H1 (cell line): ENCODE data around the gene LAIR2. TPM values are rescaled to one million over a fixed set of nuclear protein-coding genes. Genes with fewer than 3 reads are reported as not detected.

Experiments
- CTCF ChIA-PET: fragments of 300-600 bp; sonication (Branson Sonifier 250); formaldehyde crosslinking; loops from one replicate; lab custom pipeline; 2021; ENCODE audit not compliant: partially characterized antibody; lab: Charles Lee
- POLR2A ChIA-PET: fragments of 300-600 bp; sonication (Branson Sonifier 250); formaldehyde crosslinking; loops from one replicate; lab custom pipeline; 2021; ENCODE audit warnings: inconsistent platforms; ENCODE audit not compliant: partially characterized antibody; lab: Charles Lee
- DNase-seq, 2 experiments: peaks; one replicate each; pipeline versions ENCODE4 v3.0.0 to v3.0.0-alpha.2; 2010 to 2022; ENCODE audit warnings: low spot score in 2 of 2, low read depth in 1 of 2, mixed read lengths in 1 of 2
- FAIRE-seq: peaks from 2 replicates; lab custom pipeline; 2011; peaks lifted over from hg19 to GRCh38; lab: Jason Lieb, UNC
- H2AFZ ChIP-seq: 2 replicates; pipeline ENCODE4 v1.8.1; 2012; ENCODE audit warnings: low read length, inconsistent platforms
- H2AK5ac ChIP-seq: 2 replicates; pipeline ENCODE4 v1.6.1; 2013; ENCODE audit warnings: low read depth, low read length
- H2BK120ac ChIP-seq: replicated peaks from 2 replicates; pipeline ENCODE3; 2013; ENCODE audit warnings: low read depth, low read length, inconsistent platforms
- H2BK12ac ChIP-seq: 2 replicates; pipeline ENCODE4 v1.6.1; 2013; ENCODE audit warnings: low read depth, low read length
- H2BK15ac ChIP-seq: 2 replicates; pipeline ENCODE4 v1.6.1; 2013; ENCODE audit warnings: low read length
- H2BK20ac ChIP-seq: 2 replicates; pipeline ENCODE4 v1.6.1; 2013; ENCODE audit warnings: low read length
- H2BK5ac ChIP-seq: 2 replicates; pipeline ENCODE4 v1.6.1; 2013; ENCODE audit warnings: low read depth, low read length
- H3K14ac ChIP-seq: 2 replicates; pipeline ENCODE4 v1.6.1; 2013; ENCODE audit warnings: inconsistent platforms; ENCODE audit not compliant: insufficient read length
- H3K18ac ChIP-seq: 2 replicates; pipeline ENCODE4 v1.6.1; 2013; ENCODE audit warnings: low read length; ENCODE audit errors: extremely low read depth
- H3K23ac ChIP-seq: 2 replicates; pipeline ENCODE4 v1.6.1; 2013; ENCODE audit warnings: inconsistent platforms; ENCODE audit not compliant: insufficient read length
- H3K23me2 ChIP-seq: 2 replicates; pipeline ENCODE4 v1.6.1; 2013; ENCODE audit warnings: low read depth, low read length
- H3K27ac ChIP-seq: 2 replicates; pipeline ENCODE4 v1.6.1; 2011; ENCODE audit warnings: low read depth, low read length, inconsistent platforms
- H3K27me3 ChIP-seq, 4 experiments: replicated peaks in 1 of 4; 1 replicate in 1 of 4; 2 replicates in 3 of 4; pipeline versions ENCODE4 v1.6.1 to v1.8.1; 2011 to 2013; ENCODE audit warnings: low read length in 3 of 4, mild to moderate bottlenecking in 3 of 4, inconsistent platforms in 2 of 4, mixed read lengths in 2 of 4, moderate library complexity in 1 of 4; ENCODE audit not compliant: control insufficient read depth in 3 of 4, insufficient read depth in 3 of 4; ENCODE audit errors: extremely low read depth in 1 of 4
- H3K36me3 ChIP-seq, 4 experiments: 2 replicates each; pipeline versions ENCODE4 v1.6.1 to v1.8.1; 2011 to 2013; ENCODE audit warnings: mild to moderate bottlenecking in 4 of 4, low read length in 3 of 4, moderate library complexity in 2 of 4, control low read depth in 1 of 4, inconsistent platforms in 1 of 4; ENCODE audit not compliant: insufficient read depth in 4 of 4, control insufficient read depth in 2 of 4
- H3K4ac ChIP-seq: replicated peaks from 2 replicates; pipeline ENCODE3; 2013; ENCODE audit warnings: low read length, low read depth, mixed read lengths, inconsistent platforms; ENCODE audit not compliant: insufficient read length
- H3K4me1 ChIP-seq, 4 experiments: replicated peaks in 1 of 4; 1 replicate in 1 of 4; 2 replicates in 3 of 4; pipeline versions ENCODE4 v1.6.1 to v1.8.1; 2011 to 2013; ENCODE audit warnings: low read length in 3 of 4, inconsistent platforms in 2 of 4, mixed read lengths in 1 of 4; ENCODE audit not compliant: insufficient read depth in 4 of 4, control insufficient read depth in 3 of 4
- H3K4me2 ChIP-seq, 2 experiments: 2 replicates each; pipeline versions ENCODE4 v1.6.1 to v1.8.1; 2011 to 2013; ENCODE audit warnings: low read depth in 2 of 2, low read length in 2 of 2, control low read depth in 1 of 2, inconsistent platforms in 1 of 2, mild to moderate bottlenecking in 1 of 2; ENCODE audit not compliant: insufficient read depth in 1 of 2
- H3K4me3 ChIP-seq, 4 experiments: fragments of 200-600, 300-600 bp in 1 of 4; sonication (generic), shearing (Covaris generic), sonication (Bioruptor Twin) in 1 of 4; 2 replicates each; pipeline versions ENCODE4 v1.5.1 to v1.8.1; 2011 to 2016; ENCODE audit warnings: low read length in 4 of 4, low read depth in 3 of 4, control low read depth in 2 of 4, inconsistent platforms in 2 of 4, mild to moderate bottlenecking in 2 of 4, mixed read lengths in 1 of 4, moderate library complexity in 1 of 4; ENCODE audit not compliant: insufficient read depth in 2 of 4; ENCODE audit errors: extremely low read depth in 1 of 4
- H3K56ac ChIP-seq: replicated peaks from 2 replicates; pipeline ENCODE3; 2013; ENCODE audit warnings: low read depth, mild to moderate bottlenecking, mixed read lengths, low read length, inconsistent platforms; ENCODE audit not compliant: insufficient read length
- H3K79me1 ChIP-seq: 2 replicates; pipeline ENCODE4 v1.6.1; 2013; ENCODE audit warnings: low read depth, low read length, control low read depth
- H3K79me2 ChIP-seq, 2 experiments: 2 replicates each; pipeline versions ENCODE4 v1.6.1 to v1.8.1; 2012 to 2013; ENCODE audit warnings: low read length in 2 of 2, mild to moderate bottlenecking in 2 of 2, inconsistent platforms in 1 of 2; ENCODE audit not compliant: insufficient read depth in 2 of 2, control insufficient read depth in 1 of 2
- H3K9ac ChIP-seq, 4 experiments: replicated peaks in 1 of 4; 1 replicate in 1 of 4; 2 replicates in 3 of 4; pipeline versions ENCODE4 v1.6.1 to v1.8.1; 2011 to 2013; ENCODE audit warnings: low read depth in 3 of 4, low read length in 3 of 4, control low read depth in 2 of 4, mild to moderate bottlenecking in 2 of 4, moderate library complexity in 2 of 4, inconsistent platforms in 1 of 4; ENCODE audit errors: extremely low read depth in 1 of 4
- H3K9me3 ChIP-seq, 2 experiments: 2 replicates each; pipeline versions ENCODE4 v1.6.1 to v1.8.1; 2012 to 2013; ENCODE audit warnings: mild to moderate bottlenecking in 2 of 2, moderate library complexity in 2 of 2, control low read depth in 1 of 2, inconsistent platforms in 1 of 2, low read depth in 1 of 2, low read length in 1 of 2, mixed read lengths in 1 of 2; ENCODE audit not compliant: insufficient read depth in 2 of 2
- H4K20me1 ChIP-seq, 2 experiments: replicated peaks in 1 of 2; 2 replicates each; pipeline versions ENCODE3 to v1.8.1; 2011 to 2013; ENCODE audit warnings: inconsistent platforms in 2 of 2, low read length in 2 of 2, mild to moderate bottlenecking in 1 of 2; ENCODE audit not compliant: insufficient read depth in 2 of 2, control insufficient read depth in 1 of 2
- H4K5ac ChIP-seq: 2 replicates; pipeline ENCODE4 v1.6.1; 2013; ENCODE audit warnings: low read length, low read depth, mixed read lengths, inconsistent platforms; ENCODE audit not compliant: insufficient read length
- H4K8ac ChIP-seq: 2 replicates; pipeline ENCODE4 v1.8.0; 2013; ENCODE audit warnings: mild to moderate bottlenecking, moderate library complexity, low read length, inconsistent platforms; ENCODE audit not compliant: insufficient read depth; ENCODE audit errors: extremely low read depth
- H4K91ac ChIP-seq: replicated peaks from 2 replicates; pipeline ENCODE3; 2013; ENCODE audit warnings: low read length, mixed read lengths, inconsistent platforms; ENCODE audit not compliant: insufficient read length
- CEBPB ChIP-seq: IDR thresholded peaks from 2 replicates; pipeline ENCODE4 v1.6.1; 2012; ENCODE audit warnings: low read depth, low read length
- POLR2A ChIP-seq, 2 experiments: IDR thresholded peaks; 1 replicate in 1 of 2; 2 replicates in 1 of 2; pipeline ENCODE4 v1.6.1; 2011; ENCODE audit warnings: low read depth in 2 of 2, low read length in 2 of 2, mild to moderate bottlenecking in 2 of 2; ENCODE audit errors: control extremely low read depth in 1 of 2
- WGBS, 2 experiments: shearing (Covaris generic) in 1 of 2; methylation state at CpG; one replicate each; pipeline versions ENCODE4 v1.1.6 to v1.1.7; 2013 to 2015; ENCODE audit warnings: low lambda C conversion rate in 2 of 2, mixed read lengths in 2 of 2, inconsistent platforms in 1 of 2, low coverage in 1 of 2, missing lambda C conversion rate in 1 of 2; ENCODE audit not compliant: insufficient replicate concordance in 2 of 2, insufficient coverage in 1 of 2, insufficient read length in 1 of 2; ENCODE audit errors: extremely low coverage in 1 of 2, missing lambda C conversion rate in 1 of 2; 5-methylcytosine and 5-hydroxymethylcytosine counted together
- polyA plus RNA-seq, 7 experiments: library from polyadenylated mRNA; depleted of rRNA in 3 of 7; stranded (reverse) in 5 of 7; unstranded in 2 of 7; fragments of >200 nt in 5 of 7; fragments of 200-250 nt in 2 of 7; gene quantifications; 1 replicate in 5 of 7; 2 replicates in 1 of 7; 4 replicates in 1 of 7; pipeline versions ENCODE4 v1.2.1 to v1.2.3, GENCODE V29; 2011 to 2013; ENCODE audit warnings: missing spikeins in 2 of 7, mixed read lengths in 2 of 7
- total RNA-seq: library from RNA; stranded (reverse); fragmentation: NEBNext Ultra II Directional; extraction: Animal tissue kit (Norgen Biotek cat#: 25700); gene quantifications from 2 replicates; pipeline ENCODE4 v1.2.1, GENCODE V29; 2021

Gene LAIR2
- total and polyA plus RNA-seq, 2 of the 8 experiments (the other 6 are each of a cell fraction or from before 2014, with no cell fraction given), result not detected

DNA sequence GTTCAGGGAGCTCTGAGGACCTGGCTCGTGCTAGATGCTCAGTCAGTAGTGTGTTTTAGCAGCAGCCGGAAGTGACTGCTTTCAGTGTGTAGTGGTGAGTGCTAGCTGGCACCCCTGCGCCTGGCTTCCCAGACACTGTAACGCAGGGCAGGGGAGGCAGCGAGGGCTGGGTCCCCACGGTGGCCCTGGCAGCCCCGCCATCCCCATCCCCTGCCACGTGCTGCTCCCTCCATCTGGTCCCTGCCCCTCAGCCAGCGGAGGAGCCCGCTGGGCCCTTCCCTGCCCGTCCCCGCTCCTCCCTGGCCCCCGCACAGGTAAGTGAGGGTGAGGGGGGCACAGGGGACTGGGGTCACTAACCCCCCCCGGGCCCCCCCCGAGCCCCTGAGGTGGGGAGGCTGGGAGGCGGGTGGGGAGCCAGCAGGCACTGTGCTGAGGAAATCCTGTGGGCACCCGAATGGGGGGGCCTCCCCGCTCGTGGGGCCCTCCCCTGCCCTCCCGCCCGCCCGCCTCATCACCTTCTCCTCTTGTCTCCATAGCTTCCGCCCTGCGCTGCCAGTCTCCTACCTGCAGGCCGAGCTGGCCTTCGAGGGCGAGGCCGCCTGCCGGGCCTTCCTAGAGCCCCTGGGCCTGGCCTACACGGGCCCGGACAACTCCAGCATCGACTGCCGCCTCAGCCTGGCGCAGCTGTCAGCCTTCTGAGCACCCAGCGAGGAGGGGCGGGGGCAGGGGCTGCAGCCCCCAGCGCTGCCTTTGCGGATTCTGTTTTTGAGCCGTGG, 42.2 kb upstream of the LAIR2 start:
- no peak overlapping the region for H4K5ac ChIP-seq
- no peak overlapping the region for H3K27ac ChIP-seq
- no peak overlapping the region for H2BK120ac ChIP-seq
- TF ChIP-seq POLR2A (IDR thresholded peaks at IDR 0.05; ENCODE audit: control extremely low read depth in 1 of 2, low read depth in 2 of 2, low read length in 2 of 2) (peak in 1 of 2 experiments; percentile 29; a peak in 1 of 3 replicates), CEBPB (no peak)
- DNase-seq, result no peak
- 92% methylated on average over 21 of the region's 39 CpGs; no CpG with 5 or more reads in 1 of the 2 experiments for WGBS, 2 experiments
- POLR2A ChIA-PET, result interaction anchor here (1.0 to 6.7 kb wide), 7 partner anchors 10 to 45 kb away, joined by 3 to 129 read pairs (median 4); partner anchors contain the start of genes CDC42EP5, LENG8 and TTYH1
- no peak overlapping the region for H2AK5ac ChIP-seq
- H2BK5ac ChIP-seq, result no peak overlapping the region; the same call in 1 of the 2 replicates
- no peak overlapping the region for H2AFZ ChIP-seq
- CTCF ChIA-PET, result interaction anchor here (0.9 kb wide), 1 partner anchor 62 kb away, joined by 3 read pairs; no protein-coding TSS in a partner anchor
- H2BK12ac ChIP-seq, result no peak overlapping the region
- FAIRE-seq, result no peak
- H3K9ac ChIP-seq, result no peak overlapping the region; a peak in 1 of 7 replicates
- H3K79me1 ChIP-seq, result peaks cover 15% of the 10 kb centered on the region
- peaks cover 8% of the 10 kb centered on the region; the same call in 1 of the 2 replicates for H3K23me2 ChIP-seq
- H3K18ac ChIP-seq, result no peak overlapping the region
- no peak overlapping the region for H3K4me2 ChIP-seq
- H3K14ac ChIP-seq, result no peak overlapping the region
- H3K36me3 ChIP-seq, result peaks cover 21 to 47% (median 38%) of the 10 kb centered on the region in 4 experiments; a peak in 7 of 8 replicates
- H4K91ac ChIP-seq, result no peak overlapping the region
- H3K4me1 ChIP-seq, result peaks cover 0 to 8% (median 5%) of the 10 kb centered on the region in 4 experiments; a peak in 5 of 7 replicates
- no peak overlapping the region for H2BK20ac ChIP-seq
- H3K23ac ChIP-seq, result no peak overlapping the region
- peaks cover 0 to 2% (median 1%) of the 10 kb centered on the region in 4 experiments; a peak in 3 of 7 replicates for H3K27me3 ChIP-seq
- H4K8ac ChIP-seq, result no peak overlapping the region
- no peaks in the 10 kb centered on the region for H3K9me3 ChIP-seq
- H4K20me1 ChIP-seq, result peaks cover 7 to 37% of the 10 kb centered on the region in 2 experiments
- no peak overlapping the region for H3K4me3 ChIP-seq
- no peak overlapping the region for H3K4ac ChIP-seq
- H3K79me2 ChIP-seq, result peaks cover 0 to 4% of the 10 kb centered on the region in 2 experiments; a peak in 1 of 4 replicates
- no peak overlapping the region for H3K56ac ChIP-seq
- no peak overlapping the region for H2BK15ac ChIP-seq
